HepG2 (cell line): ENCODE data around the gene IQSEC1. TPM values are rescaled to one million over a fixed set of nuclear protein-coding genes. Genes with fewer than 3 reads are reported as not detected.

Experiments used
- ATAC-seq: fragments of 200-7000 bp; cut with Tn5 transposase; 3 replicates; pipeline ENCODE4 v1.9.1; 2020; ENCODE audit warnings: mild to moderate bottlenecking, moderate library complexity
- BruUV-seq: library from RNA; stranded (reverse); fragments of 400-500 nt; replicated peaks from 2 replicates; lab custom pipeline; 2021; lab: Mats Ljungman, UMichigan
- CTCF ChIA-PET: fragments of 300-600 bp; formaldehyde crosslinking; extraction: SDS; loops from one replicate; lab custom pipeline; 2021; ENCODE audit warnings: low total read pairs, inconsistent platforms, low intra/inter-chr PET ratio; lab: Yijun Ruan, JAX
- POLR2A ChIA-PET: fragments of 350-600 bp; sonication (Branson Sonifier 250); formaldehyde crosslinking; loops from one replicate; lab custom pipeline; 2020; ENCODE audit warnings: antibody characterized with exemption, inconsistent platforms; lab: Yijun Ruan, JAX
- DNase-seq: peaks from one replicate; pipeline ENCODE4 v3.0.0-alpha.2; 2015; ENCODE audit warnings: low spot score
- FAIRE-seq: peaks from 3 replicates; lab custom pipeline; 2011; peaks lifted over from hg19 to GRCh38; lab: Jason Lieb, UNC
- H2AFZ ChIP-seq: one replicate; pipeline ENCODE4 v1.6.1; 2011; ENCODE audit warnings: low read length, inconsistent platforms
- H3K27ac ChIP-seq: fragments of 300-600 bp; 3 replicates; pipeline ENCODE4 v1.8.0; 2011; ENCODE audit warnings: mixed run types, mild to moderate bottlenecking, mixed read lengths, low read length, inconsistent platforms; ENCODE audit not compliant: insufficient read depth; ENCODE audit errors: extremely low read length
- H3K27me3 ChIP-seq, 2 experiments: fragments of 200-600 bp in 1 of 2; 2 replicates in 1 of 2; 3 replicates in 1 of 2; pipeline versions ENCODE4 v1.6.0 to v1.8.0; 2011; ENCODE audit warnings: low read length in 2 of 2, mild to moderate bottlenecking in 2 of 2, moderate library complexity in 2 of 2, inconsistent platforms in 1 of 2; ENCODE audit not compliant: insufficient read depth in 2 of 2, control insufficient read depth in 1 of 2
- H3K36me3 ChIP-seq, 2 experiments: fragments of 200-600 bp in 1 of 2; replicated peaks in 1 of 2; 2 replicates in 1 of 2; 3 replicates in 1 of 2; pipeline versions ENCODE4 v1.5.1 to v1.8.0; 2011; ENCODE audit warnings: low read length in 2 of 2, inconsistent platforms in 1 of 2; ENCODE audit not compliant: insufficient read depth in 2 of 2, control insufficient read depth in 1 of 2
- H3K4me1 ChIP-seq: 2 replicates; pipeline ENCODE4 v1.5.1; 2012; ENCODE audit warnings: low read length, inconsistent platforms; ENCODE audit not compliant: insufficient read depth
- H3K4me2 ChIP-seq: 2 replicates; pipeline ENCODE4 v1.6.0; 2011; ENCODE audit warnings: low read depth, low read length, inconsistent platforms
- H3K4me3 ChIP-seq, 3 experiments: fragments of 200-600 bp in 1 of 3; sonication (generic), shearing (Covaris generic) in 1 of 3; replicated peaks in 1 of 3; 2 replicates each; pipeline ENCODE4 v1.5.1; 2011 to 2016; ENCODE audit warnings: low read length in 3 of 3, inconsistent platforms in 2 of 3, low read depth in 2 of 3, mild to moderate bottlenecking in 2 of 3, control low read depth in 1 of 3, mixed read lengths in 1 of 3; ENCODE audit not compliant: insufficient read depth in 1 of 3
- H3K79me2 ChIP-seq: one replicate; pipeline ENCODE4 v1.6.1; 2011; ENCODE audit warnings: low read length, inconsistent platforms; ENCODE audit not compliant: insufficient read depth
- H3K9ac ChIP-seq: 2 replicates; pipeline ENCODE4 v1.6.0; 2011; ENCODE audit warnings: mild to moderate bottlenecking, low read depth, low read length, inconsistent platforms; ENCODE audit not compliant: insufficient read depth
- H3K9me3 ChIP-seq: 2 replicates; pipeline ENCODE4 v1.5.1; 2012; ENCODE audit warnings: mild to moderate bottlenecking, low read length
- H4K20me1 ChIP-seq: 2 replicates; pipeline ENCODE4 v1.6.0; 2011; ENCODE audit warnings: inconsistent platforms, mild to moderate bottlenecking, low read length, moderate library complexity; ENCODE audit not compliant: insufficient read depth
- CEBPB ChIP-seq: IDR thresholded peaks from 2 replicates; pipeline ENCODE4 v1.6.1; 2011; ENCODE audit warnings: low read depth, low read length, improper control_type of control experiment, borderline replicate concordance
- ERF ChIP-seq: IDR thresholded peaks from 2 replicates; pipeline ENCODE4 v1.6.1; 2018; ENCODE audit warnings: missing biosample characterization, missing genetic modification reagents
- ETS1 ChIP-seq: sonication (generic); formaldehyde crosslinking; IDR thresholded peaks from 2 replicates; pipeline ENCODE4 v1.4.0; 2020; ENCODE audit warnings: missing genetic modification reagents
- GLI4 ChIP-seq: sonication (generic); formaldehyde crosslinking; IDR thresholded peaks from 2 replicates; pipeline ENCODE4 v1.5.1; 2020; ENCODE audit warnings: missing genetic modification reagents, mild to moderate bottlenecking, moderate library complexity, borderline replicate concordance
- MED8 ChIP-seq: sonication (generic); formaldehyde crosslinking; IDR thresholded peaks from 2 replicates; pipeline ENCODE4 v1.8.1; 2023; ENCODE audit warnings: mild to moderate bottlenecking, missing genetic modification reagents; ENCODE audit not compliant: insufficient replicate concordance
- MIER2 ChIP-seq: IDR thresholded peaks from 2 replicates; pipeline ENCODE4 v1.6.1; 2016; ENCODE audit warnings: missing biosample characterization, missing genetic modification reagents
- SPEN ChIP-seq: sonication (generic); formaldehyde crosslinking; IDR thresholded peaks from 2 replicates; pipeline ENCODE4 v1.5.1; 2020; ENCODE audit warnings: low read depth, mild to moderate bottlenecking, missing genetic modification reagents
- ZBTB46 ChIP-seq: sonication (generic); formaldehyde crosslinking; IDR thresholded peaks from 2 replicates; pipeline ENCODE4 v1.4.0; 2020; ENCODE audit warnings: mild to moderate bottlenecking, missing genetic modification reagents, borderline replicate concordance
- whole genome bisulfite sequencing: methylation state at CpG from one replicate; pipeline ENCODE4 v1.1.6; 2017; ENCODE audit warnings: low lambda C conversion rate; 5-methylcytosine and 5-hydroxymethylcytosine counted together
- in situ Hi-C: cut with HindIII; loops from 2 replicates; pipeline ENCODE4 v1.10.0; 2017; ENCODE audit warnings: low pct_unique_long_range_greater_than_20kb; ENCODE audit not compliant: extremely low pct_ligation_motif_present
- intact Hi-C: fragments of 100-400 bp; cut with micrococcal nuclease; formaldehyde crosslinking; loops from one replicate; pipeline ENCODE4 v1.10.0; 2022; ENCODE audit not compliant: unreplicated experiment
- polyA plus RNA-seq, 8 experiments: library from polyadenylated mRNA; depleted of rRNA in 3 of 8; stranded (reverse) in 7 of 8; unstranded in 1 of 8; fragments of >200 nt; fragmentation: Illumina TruSeq in 4 of 8; extraction: Trizol in 4 of 8; gene quantifications; 2 replicates each; pipeline versions ENCODE4 v1.2.1 to v1.2.3, GENCODE V29; 2011 to 2016; ENCODE audit warnings: low read depth in 4 of 8, missing spikeins in 1 of 8, mixed read lengths in 1 of 8; ENCODE audit not compliant: insufficient read depth in 1 of 8
- total RNA-seq, 5 experiments: library from RNA; depleted of rRNA; stranded (reverse); fragments of >200 nt; fragmentation: Illumina TruSeq; extraction: Trizol; gene quantifications; 2 replicates each; pipeline ENCODE4 v1.2.3, GENCODE V29; 2016; ENCODE audit warnings: low read depth in 1 of 5

IQSEC1 gene
- total and polyA plus RNA-seq, 2 of the 13 experiments (the other 11 are each of a cell fraction or from before 2014, with no cell fraction given) = 17.4 to 20.2 TPM

GRCh38 chr3:13119471-13120220 lies 46.4 kb upstream of the IQSEC1 start:
- H3K79me2 ChIP-seq = no peaks in the 10 kb centered on the region
- DNase-seq = no peak
- no peaks in the 10 kb centered on the region for H3K27me3 ChIP-seq
- FAIRE-seq = no peak
- H3K9me3 ChIP-seq = no peaks in the 10 kb centered on the region
- ChIA-PET CTCF (no interaction called here), POLR2A (no interaction called here)
- TF ChIP-seq MED8 (CRISPR knock-in tag) (no peak), ERF (CRISPR knock-in tag) (no peak), ETS1 (CRISPR knock-in tag) (no peak), CEBPB (no peak), SPEN (no peak), MIER2 (CRISPR knock-in tag) (no peak), GLI4 (CRISPR knock-in tag) (no peak), ZBTB46 (CRISPR knock-in tag) (no peak)
- in situ Hi-C loops = no loop called here
- no peak overlapping the region for H3K4me3 ChIP-seq
- H3K36me3 ChIP-seq = no peaks in the 10 kb centered on the region
- intact Hi-C loops = no loop called here
- H4K20me1 ChIP-seq = peaks cover 12% of the 10 kb centered on the region; the same call in 1 of the 2 replicates
- BruUV-seq = no TSS peak
- no peak overlapping the region for H3K9ac ChIP-seq
- no peak for ATAC-seq
- H3K4me1 ChIP-seq = no peaks in the 10 kb centered on the region
- 95% methylated on average over 12 of the region's 17 CpGs for WGBS
- H3K27ac ChIP-seq = no peak overlapping the region
- H2AFZ ChIP-seq = no peak overlapping the region
- H3K4me2 ChIP-seq = no peak overlapping the region
